Liver (tissue), 3 donors: Measurements from ENCODE around the gene VEGFC.

Source experiments
- ATF3 ChIP-seq: IDR thresholded peaks from 2 replicates; pipeline ENCODE4 v1.6.1; 2016; ENCODE audit warnings: antibody characterized with exemption
- CTCF ChIP-seq: fragments of 150-350 bp; IDR thresholded peaks from 2 replicates; pipeline ENCODE4 v1.5.1; 2017; ENCODE audit warnings: improper control_type of control experiment, low read depth, low read length; ENCODE audit not compliant: missing input control
- EGR1 ChIP-seq, 2 donors: IDR thresholded peaks; 2 replicates each; pipeline ENCODE4 v1.6.1; 2016 to 2018; ENCODE audit warnings: antibody characterized with exemption in 2 of 2, low read depth in 2 of 2
- FOXA1 ChIP-seq: IDR thresholded peaks from 2 replicates; pipeline ENCODE4 v1.6.1; 2016; ENCODE audit warnings: antibody characterized with exemption
- FOXA2 ChIP-seq: IDR thresholded peaks from 2 replicates; pipeline ENCODE4 v1.6.1; 2016; ENCODE audit warnings: antibody characterized with exemption
- GABPA ChIP-seq, 2 donors: IDR thresholded peaks in 1 of 2; conservative IDR thresholded peaks in 1 of 2; 2 replicates each; pipeline ENCODE4 v1.6.1; 2016; ENCODE audit warnings: antibody characterized with exemption in 2 of 2, mild to moderate bottlenecking in 1 of 2, moderate library complexity in 1 of 2
- JUND ChIP-seq, 2 donors: IDR thresholded peaks; 2 replicates each; pipeline ENCODE4 v1.6.1; 2016; ENCODE audit warnings: antibody characterized with exemption in 2 of 2
- MAX ChIP-seq: IDR thresholded peaks from 2 replicates; pipeline ENCODE4 v1.6.1; 2016; ENCODE audit warnings: antibody characterized with exemption
- RAD21 ChIP-seq, 2 donors: IDR thresholded peaks; 2 replicates each; pipeline ENCODE4 v1.6.1; 2016; ENCODE audit warnings: antibody characterized with exemption in 2 of 2, mild to moderate bottlenecking in 2 of 2
- REST ChIP-seq: IDR thresholded peaks from 2 replicates; pipeline ENCODE4 v1.6.1; 2016; ENCODE audit warnings: antibody characterized with exemption, mild to moderate bottlenecking
- RXRA ChIP-seq, 2 donors: IDR thresholded peaks; 2 replicates each; pipeline ENCODE4 v1.6.1; 2017 to 2018; ENCODE audit warnings: antibody characterized with exemption in 2 of 2, mild to moderate bottlenecking in 1 of 2
- SP1 ChIP-seq: IDR thresholded peaks from 2 replicates; pipeline ENCODE4 v1.6.1; 2018; ENCODE audit warnings: antibody characterized with exemption, mild to moderate bottlenecking
- TAF1 ChIP-seq: conservative IDR thresholded peaks from 2 replicates; pipeline ENCODE4 v1.6.1; 2016; ENCODE audit warnings: antibody characterized with exemption, mild to moderate bottlenecking
- YY1 ChIP-seq: IDR thresholded peaks from 2 replicates; pipeline ENCODE4 v1.6.1; 2016; ENCODE audit warnings: antibody characterized with exemption, mild to moderate bottlenecking
- donor health status: healthy.
- donor health status: healthy.

- TF ChIP-seq TAF1 (no peak), RAD21 (IDR thresholded peaks at IDR 0.05) (no peak), EGR1 (IDR thresholded peaks at IDR 0.05; ENCODE audit: low read depth in 2 of 2) (no peak), CTCF (no peak), SP1 (no peak), GABPA (IDR thresholded peaks at IDR 0.05 in 1 of 2, conservative IDR thresholded peaks at IDR 0.05 in 1 of 2) (no peak), JUND (IDR thresholded peaks at IDR 0.05) (no peak), ATF3 (no peak), YY1 (no peak), RXRA (IDR thresholded peaks at IDR 0.05) (no peak), MAX (no peak), REST (no peak), FOXA2 (no peak), FOXA1 (no peak)
Observed at GRCh38 chr4:176825586-176825985, 32.9 kb upstream of the VEGFC start.
